Left renal pelvis (tissue), 4 donors: ENCODE data around the gene RPL28. TPM values are rescaled to one million over a fixed set of nuclear protein-coding genes. Genes with fewer than 3 reads are reported as not detected.

ENCODE experiments used
- DNase-seq, 4 donors: peaks; one replicate each; pipeline ENCODE4 v3.0.0-alpha.2; 2013; ENCODE audit warnings: low read depth in 4 of 4, low spot score in 3 of 4
- polyA plus RNA-seq, 4 donors: library from polyadenylated mRNA; unstranded; fragments of 120-200 nt; gene quantifications; one replicate each; pipeline ENCODE4 v1.2.1, GENCODE V29; 2013; ENCODE audit not compliant: insufficient read length in 4 of 4

RPL28 gene
- polyA plus RNA-seq, 4 donors: 965 to 1,435 (median 1,000) TPM

GRCh38 chr19:55370305-55370988 lies 15.3 kb upstream of the RPL28 start, which contains the start of gene IL11:
IL11 (minus strand) TSS chr19:55370463; CDS start chr19:55370310, 153 bp downstream.
- DNase-seq: no peak

- no peak for DNase-seq
Observed at GRCh38 chr19:55372316-55373081, 13.2 kb upstream of the RPL28 start.

GRCh38 chr19:55373306-55373992 lies 12.3 kb upstream of the RPL28 start:
- no peak for DNase-seq

- DNase-seq: no peak
Observed at GRCh38 chr19:55373993-55374757, 11.6 kb upstream of the RPL28 start.

GRCh38 chr19:55376241-55376933 lies 9.3 kb upstream of the RPL28 start, which contains the start of gene TMEM190:
TMEM190 (plus strand) TSS chr19:55376826; CDS start chr19:55376854, 28 bp downstream.
- no peak for DNase-seq

- no peak for DNase-seq
Observed at GRCh38 chr19:55377356-55378131, 8.2 kb upstream of the RPL28 start.

GRCh38 chr19:55379174-55379573 lies 6.6 kb upstream of the RPL28 start:
- no peak for DNase-seq

GRCh38 chr19:55382013-55382412 lies 3.7 kb upstream of the RPL28 start:
- DNase-seq: no peak

GRCh38 chr19:55382522-55383054 lies 3.1 kb upstream of the RPL28 start:
- no peak for DNase-seq

- DNase-seq: no peak
Observed at GRCh38 chr19:55383279-55384130, 2.2 kb upstream of the RPL28 start.

- no peak for DNase-seq
Observed at GRCh38 chr19:55384131-55384919, 1.4 kb upstream of the RPL28 start, which contains the start of gene TMEM238. TMEM238 (minus strand) TSS chr19:55384292; CDS start chr19:55384259, 33 bp downstream.

GRCh38 chr19:55384920-55385723 lies 610 bp upstream of the RPL28 start:
- peak; percentile 91 to 94 (median 93) for DNase-seq

GRCh38 chr19:55386493-55386971 lies 800 bp downstream of the RPL28 start:
- no peak for DNase-seq

GRCh38 chr19:55387736-55388497 lies 2.2 kb downstream of the RPL28 start:
- DNase-seq: no peak
